ENCODE data around the gene KRTAP1-3. TPM values are rescaled to one million over a fixed set of nuclear protein-coding genes. Genes with fewer than 3 reads are reported as not detected.

KRTAP1-3 gene
- total RNA-seq, 1 experiment from 2014 or later: not detected

DNA sequence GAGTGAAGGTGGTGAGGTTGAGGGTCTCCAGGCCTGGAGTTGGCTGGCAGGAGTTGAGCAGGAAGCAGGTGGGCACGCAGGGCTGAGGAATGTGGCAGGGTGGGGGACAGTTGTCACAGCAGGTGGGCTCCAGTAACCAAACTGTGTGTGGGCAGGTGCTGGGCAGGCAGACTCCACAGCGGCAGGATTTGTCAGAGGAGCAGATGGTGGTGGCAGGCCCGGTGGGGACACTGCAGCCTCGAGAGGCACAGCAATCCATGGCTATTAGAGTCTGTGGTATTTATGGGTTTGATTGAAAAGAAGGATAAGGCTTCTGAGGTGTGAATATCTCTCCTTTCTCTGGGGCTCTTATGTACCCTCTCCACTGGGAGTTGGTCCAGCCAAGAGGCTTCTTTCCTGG, 40.8 kb downstream of the KRTAP1-3 start, which contains the start of gene KRTAP3-3 (continued):
- TF ChIP-seq USF2 (CRISPR knock-in tag; IDR thresholded peaks at IDR 0.05): no peak
- TF ChIP-seq CREM (CRISPR knock-in tag; IDR thresholded peaks at IDR 0.05): no peak

DNA sequence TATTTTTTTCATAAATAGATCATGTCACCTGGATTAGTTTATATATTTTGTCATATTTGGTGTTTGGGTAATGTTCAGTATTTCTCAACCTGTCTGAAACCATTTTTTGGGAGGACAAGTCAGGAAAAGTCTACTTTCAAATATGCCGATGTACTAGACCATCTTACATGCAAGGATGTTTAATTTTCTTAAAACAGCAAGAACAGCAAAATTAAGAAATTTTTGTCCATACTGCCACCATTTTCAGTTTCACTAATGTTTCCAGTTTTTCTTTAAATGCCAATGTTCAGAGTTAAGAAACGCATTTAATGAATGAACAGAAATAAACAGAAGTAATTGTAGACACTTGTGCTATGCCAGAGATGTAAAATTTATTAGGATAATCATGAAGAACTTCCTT, 41.6 kb downstream of the KRTAP1-3 start:
- TF ChIP-seq AR (CRISPR knock-in tag; IDR thresholded peaks at IDR 0.05): no peak
- no peak for TF ChIP-seq ZBTB43 (CRISPR knock-in tag; IDR thresholded peaks at IDR 0.05)
- TF ChIP-seq USF1 (CRISPR knock-in tag; IDR thresholded peaks at IDR 0.05): no peak
- no peak for TF ChIP-seq JUN (CRISPR knock-in tag; IDR thresholded peaks at IDR 0.05)
- TF ChIP-seq USF2 (CRISPR knock-in tag; IDR thresholded peaks at IDR 0.05): no peak
- TF ChIP-seq, protein P1, sequence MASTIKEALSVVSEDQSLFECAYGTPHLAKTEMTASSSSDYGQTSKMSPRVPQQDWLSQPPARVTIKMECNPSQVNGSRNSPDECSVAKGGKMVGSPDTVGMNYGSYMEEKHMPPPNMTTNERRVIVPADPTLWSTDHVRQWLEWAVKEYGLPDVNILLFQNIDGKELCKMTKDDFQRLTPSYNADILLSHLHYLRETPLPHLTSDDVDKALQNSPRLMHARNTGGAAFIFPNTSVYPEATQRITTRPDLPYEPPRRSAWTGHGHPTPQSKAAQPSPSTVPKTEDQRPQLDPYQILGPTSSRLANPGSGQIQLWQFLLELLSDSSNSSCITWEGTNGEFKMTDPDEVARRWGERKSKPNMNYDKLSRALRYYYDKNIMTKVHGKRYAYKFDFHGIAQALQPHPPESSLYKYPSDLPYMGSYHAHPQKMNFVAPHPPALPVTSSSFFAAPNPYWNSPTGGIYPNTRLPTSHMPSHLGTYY (CRISPR knock-in tag; IDR thresholded peaks at IDR 0.05): no peak
- no peak for TF ChIP-seq NR3C1 (CRISPR knock-in tag; conservative IDR thresholded peaks at IDR 0.05; ENCODE audit: low read depth)
- TF ChIP-seq JAZF1 (CRISPR knock-in tag; IDR thresholded peaks at IDR 0.05): no peak
- TF ChIP-seq, protein P2, sequence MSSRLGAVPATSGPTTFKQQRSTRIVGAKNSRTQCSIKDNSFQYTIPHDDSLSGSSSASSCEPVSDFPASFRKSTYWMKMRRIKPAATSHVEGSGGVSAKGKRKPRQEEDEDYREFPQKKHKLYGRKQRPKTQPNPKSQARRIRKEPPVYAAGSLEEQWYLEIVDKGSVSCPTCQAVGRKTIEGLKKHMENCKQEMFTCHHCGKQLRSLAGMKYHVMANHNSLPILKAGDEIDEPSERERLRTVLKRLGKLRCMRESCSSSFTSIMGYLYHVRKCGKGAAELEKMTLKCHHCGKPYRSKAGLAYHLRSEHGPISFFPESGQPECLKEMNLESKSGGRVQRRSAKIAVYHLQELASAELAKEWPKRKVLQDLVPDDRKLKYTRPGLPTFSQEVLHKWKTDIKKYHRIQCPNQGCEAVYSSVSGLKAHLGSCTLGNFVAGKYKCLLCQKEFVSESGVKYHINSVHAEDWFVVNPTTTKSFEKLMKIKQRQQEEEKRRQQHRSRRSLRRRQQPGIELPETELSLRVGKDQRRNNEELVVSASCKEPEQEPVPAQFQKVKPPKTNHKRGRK (CRISPR knock-in tag; IDR thresholded peaks at IDR 0.05; ENCODE audit: borderline replicate concordance): no peak
- no peak for TF ChIP-seq ZNF671 (CRISPR knock-in tag; IDR thresholded peaks at IDR 0.05)
- no peaks in the 10 kb centered on the region for H3K36me3 Mint-ChIP-seq
- DNase-seq (ENCODE audit: low spot score) (no peak), ATAC-seq (no peak)
- H3K4me1 Mint-ChIP-seq: peaks cover 7% of the 10 kb centered on the region; the same call in 1 of the 2 replicates
- H3K27ac Mint-ChIP-seq: no peak overlapping the region
- peaks cover 6% of the 10 kb centered on the region for H3K9me3 Mint-ChIP-seq
- no peaks in the 10 kb centered on the region for H3K27me3 Mint-ChIP-seq (ENCODE audit: low read depth)
- ChIA-PET POLR2A (no interaction called here), CTCF (no interaction called here)
- no peak overlapping the region for H3K4me3 Mint-ChIP-seq

GRCh38 chr17:40992666-40993065, 42.0 kb downstream of the KRTAP1-3 start:
- no peak for DNase-seq (ENCODE audit: low spot score)
- Mint-ChIP-seq H3K27me3 (ENCODE audit: low read depth) (no peaks in the 10 kb centered on the region), H3K9me3 (peaks cover 6% of the 10 kb centered on the region), H3K4me3 (no peak overlapping the region), H3K27ac (no peak overlapping the region), H3K36me3 (no peaks in the 10 kb centered on the region), H3K4me1 (peaks cover 9% of the 10 kb centered on the region; the same call in 1 of the 2 replicates)
- no peak for ATAC-seq
- CTCF ChIA-PET: interaction anchor here (0.7 kb wide), 1 partner anchor 330 kb away, joined by 3 read pairs; no protein-coding TSS in a partner anchor
- POLR2A ChIA-PET: no interaction called here
- TF ChIP-seq PRRX2 (CRISPR knock-in tag; IDR thresholded peaks at IDR 0.05) (no peak), ZNF263 (CRISPR knock-in tag; IDR thresholded peaks at IDR 0.05; ENCODE audit: low read depth) (no peak), SOX15 (CRISPR knock-in tag; IDR thresholded peaks at IDR 0.05) (no peak), NR3C1 (CRISPR knock-in tag; conservative IDR thresholded peaks at IDR 0.05; ENCODE audit: low read depth) (no peak), ZBTB21 (CRISPR knock-in tag; IDR thresholded peaks at IDR 0.05; ENCODE audit: borderline replicate concordance) (no peak), HMGA2 (CRISPR knock-in tag; IDR thresholded peaks at IDR 0.05) (no peak), NFE2L1 (CRISPR knock-in tag; IDR thresholded peaks at IDR 0.05) (no peak), ZNF423 (CRISPR knock-in tag; IDR thresholded peaks at IDR 0.05) (no peak)
- TF ChIP-seq, protein P3, sequence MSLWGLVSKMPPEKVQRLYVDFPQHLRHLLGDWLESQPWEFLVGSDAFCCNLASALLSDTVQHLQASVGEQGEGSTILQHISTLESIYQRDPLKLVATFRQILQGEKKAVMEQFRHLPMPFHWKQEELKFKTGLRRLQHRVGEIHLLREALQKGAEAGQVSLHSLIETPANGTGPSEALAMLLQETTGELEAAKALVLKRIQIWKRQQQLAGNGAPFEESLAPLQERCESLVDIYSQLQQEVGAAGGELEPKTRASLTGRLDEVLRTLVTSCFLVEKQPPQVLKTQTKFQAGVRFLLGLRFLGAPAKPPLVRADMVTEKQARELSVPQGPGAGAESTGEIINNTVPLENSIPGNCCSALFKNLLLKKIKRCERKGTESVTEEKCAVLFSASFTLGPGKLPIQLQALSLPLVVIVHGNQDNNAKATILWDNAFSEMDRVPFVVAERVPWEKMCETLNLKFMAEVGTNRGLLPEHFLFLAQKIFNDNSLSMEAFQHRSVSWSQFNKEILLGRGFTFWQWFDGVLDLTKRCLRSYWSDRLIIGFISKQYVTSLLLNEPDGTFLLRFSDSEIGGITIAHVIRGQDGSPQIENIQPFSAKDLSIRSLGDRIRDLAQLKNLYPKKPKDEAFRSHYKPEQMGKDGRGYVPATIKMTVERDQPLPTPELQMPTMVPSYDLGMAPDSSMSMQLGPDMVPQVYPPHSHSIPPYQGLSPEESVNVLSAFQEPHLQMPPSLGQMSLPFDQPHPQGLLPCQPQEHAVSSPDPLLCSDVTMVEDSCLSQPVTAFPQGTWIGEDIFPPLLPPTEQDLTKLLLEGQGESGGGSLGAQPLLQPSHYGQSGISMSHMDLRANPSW (CRISPR knock-in tag; conservative IDR thresholded peaks at IDR 0.05; ENCODE audit: low read depth): no peak
- TF ChIP-seq, protein P2 (CRISPR knock-in tag; IDR thresholded peaks at IDR 0.05; ENCODE audit: borderline replicate concordance): no peak
